Upper lobe of left lung (tissue), 4 donors: ENCODE data around the gene CAPRIN1.

Experiments
- POLR2AphosphoS5 ChIP-seq, 2 donors: sonication (generic); formaldehyde crosslinking; IDR thresholded peaks; one replicate each; pipeline ENCODE4 v1.5.1; 2017; ENCODE audit warnings: antibody characterized with exemption in 2 of 2
- TF ChIP-seq, protein P1 (sequence below), 6 experiments: fragments of 450-650 bp in 4 of 6; fragments of 200-600 bp in 2 of 6; sonication (generic) in 2 of 6; IDR thresholded peaks; one replicate each; pipeline ENCODE4 v1.5.1; 2016 to 2019; ENCODE audit warnings: antibody characterized with exemption in 6 of 6

DNA sequence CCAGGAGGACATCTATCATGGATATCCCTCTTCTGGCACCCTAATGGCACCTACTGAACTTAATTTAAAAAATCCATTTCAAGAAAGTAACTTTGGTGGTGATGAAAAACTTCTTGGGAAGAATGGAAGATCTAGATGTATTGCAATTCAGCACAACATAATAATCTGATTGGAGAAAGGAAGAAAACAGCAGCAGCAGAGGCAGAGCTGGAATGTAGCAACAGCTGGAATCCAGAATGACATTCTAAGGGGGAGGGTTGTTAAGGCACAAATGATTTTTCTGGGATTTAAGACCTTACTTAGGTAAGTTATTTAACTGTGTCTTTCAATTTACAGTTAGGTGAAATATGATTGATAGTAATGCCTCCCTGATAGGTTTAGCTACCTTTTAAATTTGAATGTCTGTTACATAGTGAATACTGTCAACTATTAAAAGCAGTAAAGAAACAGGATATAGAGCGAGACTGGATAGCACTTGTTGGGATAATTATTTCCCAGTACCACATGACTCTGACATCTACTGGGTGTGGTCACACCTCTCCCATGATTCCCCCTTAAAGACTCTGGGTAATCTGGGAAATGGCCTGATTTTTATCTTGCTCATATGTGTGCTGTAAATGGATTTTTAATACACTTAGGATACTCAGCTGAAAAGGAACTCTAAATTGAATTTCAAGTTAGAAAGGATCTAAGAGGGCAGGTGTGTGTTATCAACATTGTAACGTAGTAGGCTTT is 11.7 kb downstream of the CAPRIN1 start:
- no peak for TF ChIP-seq POLR2AphosphoS5 (IDR thresholded peaks at IDR 0.05)
- TF ChIP-seq, protein P1, sequence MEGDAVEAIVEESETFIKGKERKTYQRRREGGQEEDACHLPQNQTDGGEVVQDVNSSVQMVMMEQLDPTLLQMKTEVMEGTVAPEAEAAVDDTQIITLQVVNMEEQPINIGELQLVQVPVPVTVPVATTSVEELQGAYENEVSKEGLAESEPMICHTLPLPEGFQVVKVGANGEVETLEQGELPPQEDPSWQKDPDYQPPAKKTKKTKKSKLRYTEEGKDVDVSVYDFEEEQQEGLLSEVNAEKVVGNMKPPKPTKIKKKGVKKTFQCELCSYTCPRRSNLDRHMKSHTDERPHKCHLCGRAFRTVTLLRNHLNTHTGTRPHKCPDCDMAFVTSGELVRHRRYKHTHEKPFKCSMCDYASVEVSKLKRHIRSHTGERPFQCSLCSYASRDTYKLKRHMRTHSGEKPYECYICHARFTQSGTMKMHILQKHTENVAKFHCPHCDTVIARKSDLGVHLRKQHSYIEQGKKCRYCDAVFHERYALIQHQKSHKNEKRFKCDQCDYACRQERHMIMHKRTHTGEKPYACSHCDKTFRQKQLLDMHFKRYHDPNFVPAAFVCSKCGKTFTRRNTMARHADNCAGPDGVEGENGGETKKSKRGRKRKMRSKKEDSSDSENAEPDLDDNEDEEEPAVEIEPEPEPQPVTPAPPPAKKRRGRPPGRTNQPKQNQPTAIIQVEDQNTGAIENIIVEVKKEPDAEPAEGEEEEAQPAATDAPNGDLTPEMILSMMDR (IDR thresholded peaks at IDR 0.05), result no peak
